Measurements from ENCODE around the gene APBB3.

DNA sequence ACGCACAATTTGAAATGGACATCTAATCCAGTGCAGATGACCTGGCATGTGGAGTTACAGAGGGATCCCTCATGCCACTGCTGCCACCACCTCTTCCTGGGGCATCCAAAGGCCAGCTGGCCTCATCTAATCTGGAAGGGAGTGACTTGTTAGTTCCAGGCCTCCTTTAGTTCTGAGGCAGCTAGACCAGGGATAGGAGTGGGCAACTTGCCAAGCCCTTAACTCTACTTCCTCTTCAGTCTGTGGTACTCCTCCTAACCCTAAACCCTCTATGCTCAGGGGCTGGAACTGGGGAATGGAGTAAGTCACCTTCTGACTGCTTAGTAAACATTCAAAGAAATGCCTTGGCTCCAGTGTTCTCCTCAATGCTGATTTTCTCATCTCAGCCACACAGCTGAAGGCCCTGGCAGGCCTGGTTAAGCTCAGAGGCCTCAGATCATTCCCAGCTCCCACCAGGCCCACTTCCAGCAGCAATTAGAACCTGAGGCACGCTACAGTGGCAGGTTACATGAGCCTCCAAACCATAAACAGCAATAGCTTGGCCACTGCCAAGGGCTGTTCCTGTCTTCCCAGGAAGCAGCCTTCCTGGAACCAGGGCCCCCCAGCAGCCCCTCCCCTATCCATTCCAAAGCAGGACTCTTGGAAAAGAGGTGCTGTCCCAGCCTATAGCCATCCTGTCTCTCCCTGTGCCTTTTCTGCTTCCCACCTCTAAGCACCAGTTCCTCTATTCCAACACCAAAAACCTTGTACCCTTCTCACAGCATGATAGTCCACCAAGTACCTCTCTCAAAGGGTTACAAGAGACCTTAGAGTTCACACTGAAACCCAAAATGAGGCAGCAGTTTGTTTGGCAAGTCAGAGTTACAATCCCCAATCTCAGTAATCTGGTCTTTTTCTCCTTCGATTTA is 14.9 kb downstream of the APBB3 start:
- TF ChIP-seq, protein P1, sequence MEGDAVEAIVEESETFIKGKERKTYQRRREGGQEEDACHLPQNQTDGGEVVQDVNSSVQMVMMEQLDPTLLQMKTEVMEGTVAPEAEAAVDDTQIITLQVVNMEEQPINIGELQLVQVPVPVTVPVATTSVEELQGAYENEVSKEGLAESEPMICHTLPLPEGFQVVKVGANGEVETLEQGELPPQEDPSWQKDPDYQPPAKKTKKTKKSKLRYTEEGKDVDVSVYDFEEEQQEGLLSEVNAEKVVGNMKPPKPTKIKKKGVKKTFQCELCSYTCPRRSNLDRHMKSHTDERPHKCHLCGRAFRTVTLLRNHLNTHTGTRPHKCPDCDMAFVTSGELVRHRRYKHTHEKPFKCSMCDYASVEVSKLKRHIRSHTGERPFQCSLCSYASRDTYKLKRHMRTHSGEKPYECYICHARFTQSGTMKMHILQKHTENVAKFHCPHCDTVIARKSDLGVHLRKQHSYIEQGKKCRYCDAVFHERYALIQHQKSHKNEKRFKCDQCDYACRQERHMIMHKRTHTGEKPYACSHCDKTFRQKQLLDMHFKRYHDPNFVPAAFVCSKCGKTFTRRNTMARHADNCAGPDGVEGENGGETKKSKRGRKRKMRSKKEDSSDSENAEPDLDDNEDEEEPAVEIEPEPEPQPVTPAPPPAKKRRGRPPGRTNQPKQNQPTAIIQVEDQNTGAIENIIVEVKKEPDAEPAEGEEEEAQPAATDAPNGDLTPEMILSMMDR (IDR thresholded peaks at IDR 0.05; ENCODE audit: borderline replicate concordance, extremely low read depth, low read length, poor library complexity, severe bottlenecking), result no peak
- TF ChIP-seq EZH2 (IDR thresholded peaks at IDR 0.05; ENCODE audit: borderline replicate concordance, low read depth, low read length, severe bottlenecking), result no peak
